ENCODE measurements around the gene C6orf120. TPM values are rescaled to one million over a fixed set of nuclear protein-coding genes. Genes with fewer than 3 reads are reported as not detected.

Gene C6orf120
- total and polyA plus RNA-seq, 2 donors (not counting 3 experiments of a cell fraction or from before 2014, with no cell fraction given) = 13.8 to 30.1 TPM

DNA sequence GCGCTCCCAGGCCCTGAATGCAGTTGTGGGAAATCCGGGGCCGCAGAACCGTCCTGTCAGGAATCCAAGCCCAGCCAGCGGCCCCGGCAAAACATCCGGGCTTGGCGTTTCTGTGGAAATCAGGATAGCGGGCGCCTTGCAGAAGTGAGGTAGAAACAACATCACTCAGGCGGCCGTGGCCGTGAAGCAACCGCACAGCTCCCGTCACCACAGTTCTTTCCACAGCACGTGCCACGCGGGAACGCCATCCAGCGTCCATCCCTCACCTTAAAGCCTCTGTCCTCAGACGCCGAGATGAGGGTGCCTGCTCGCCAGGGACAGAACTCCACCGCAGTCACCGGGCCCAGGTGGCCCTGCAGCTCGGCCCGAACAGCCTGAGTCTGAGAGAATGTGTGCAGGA, 34.2 kb upstream of the C6orf120 start:
- H3K36me3 ChIP-seq (ENCODE audit: control insufficient read depth in 2 of 2, extremely low read depth in 1 of 2, insufficient read depth in 2 of 2, low read length in 2 of 2) = peaks cover 2 to 20% of the 10 kb centered on the region in 2 experiments
- no peak for FAIRE-seq

DNA sequence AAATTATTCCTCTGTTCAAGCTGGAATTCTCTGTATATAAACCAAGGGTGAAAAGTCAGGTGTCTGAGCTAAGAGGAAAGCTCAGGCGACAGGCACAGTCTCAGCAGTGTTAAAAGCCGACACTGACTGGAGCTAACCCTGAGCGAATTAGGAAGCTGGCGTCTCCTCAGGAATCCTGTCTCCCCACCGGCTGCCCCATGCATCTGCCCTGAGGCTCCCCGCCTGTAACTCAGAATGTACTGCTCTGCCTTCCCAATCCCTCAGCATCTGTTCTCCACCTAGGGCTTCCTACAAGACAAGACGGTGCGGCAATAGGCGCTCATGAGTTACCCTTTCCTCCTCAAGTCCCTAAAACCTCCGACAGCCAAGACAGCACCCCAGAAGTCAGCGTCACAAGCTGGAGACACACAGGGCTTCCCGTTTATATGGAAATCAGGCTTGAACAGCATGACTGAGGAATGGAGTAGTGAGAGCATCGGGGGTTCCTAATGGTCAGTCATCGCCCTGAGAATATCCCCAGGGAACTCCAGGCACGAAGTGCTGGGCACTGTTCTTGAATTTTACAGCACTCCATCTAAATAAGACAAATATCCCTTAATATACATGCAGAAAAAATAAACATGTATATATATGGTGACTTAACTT, 33.6 kb upstream of the C6orf120 start:
- Histone ChIP-seq H3K9ac (replicated peaks; ENCODE audit: extremely low read depth, insufficient read depth, low read length) (no peak overlapping the region), H3K9me3 (replicated peaks; ENCODE audit: control insufficient read depth, insufficient read depth, low read length) (no peaks in the 10 kb centered on the region), H2AFZ (ENCODE audit: low read depth, low read length) (no peak overlapping the region), H3K27me3 (ENCODE audit: control insufficient read depth in 2 of 2, insufficient read depth in 2 of 2, low read length in 2 of 2) (no peaks in the 10 kb centered on the region), H3K9me1 (replicated peaks; ENCODE audit: control insufficient read depth, extremely low read depth, insufficient read depth, low read length) (no peaks in the 10 kb centered on the region), H3K36me3 (ENCODE audit: control insufficient read depth in 2 of 2, extremely low read depth in 1 of 2, insufficient read depth in 2 of 2, low read length in 2 of 2) (peaks cover 2 to 20% of the 10 kb centered on the region in 2 experiments), H3K79me2 (ENCODE audit: control insufficient read depth, insufficient read depth, low read length) (no peaks in the 10 kb centered on the region), H4K20me1 (replicated peaks; ENCODE audit: control insufficient read depth, extremely low read depth, insufficient read depth, low read length) (no peaks in the 10 kb centered on the region), H3K27ac (ENCODE audit: insufficient read depth, low read depth, low read length) (peak overlapping the region; percentile 98), H3K4me2 (ENCODE audit: insufficient read depth, low read length) (peak overlapping the region; percentile 72), H3K4me3 (replicated peaks in 1 of 3; ENCODE audit: insufficient read depth in 1 of 3, low read depth in 1 of 3, low read length in 3 of 3) (no peak overlapping the region), H3K4me1 (ENCODE audit: control insufficient read depth, extremely low read depth, insufficient read depth, low read length) (peaks cover 26% of the 10 kb centered on the region)
- ChIA-PET POLR2A (no interaction called here), CTCF (interaction anchor here (2.7 kb wide), 1 partner anchor 10 kb away, joined by 10 read pairs; no protein-coding TSS in a partner anchor)
- intact Hi-C loops (cut with micrococcal nuclease) (no loop called here), dilution Hi-C loops (cut with MboI; ENCODE audit: extremely low pct_ligation_motif_present, low sequenced_read_pairs) (no loop called here)
- no peak for FAIRE-seq
- no TSS peak for BruUV-seq (replicated peaks)
- no peak for DNase-seq (ENCODE audit: low read depth, low spot score)
- no peak for TF ChIP-seq EZH2 (IDR thresholded peaks at IDR 0.05; ENCODE audit: borderline replicate concordance, low read depth, low read length, severe bottlenecking)
- TF ChIP-seq, protein P1, sequence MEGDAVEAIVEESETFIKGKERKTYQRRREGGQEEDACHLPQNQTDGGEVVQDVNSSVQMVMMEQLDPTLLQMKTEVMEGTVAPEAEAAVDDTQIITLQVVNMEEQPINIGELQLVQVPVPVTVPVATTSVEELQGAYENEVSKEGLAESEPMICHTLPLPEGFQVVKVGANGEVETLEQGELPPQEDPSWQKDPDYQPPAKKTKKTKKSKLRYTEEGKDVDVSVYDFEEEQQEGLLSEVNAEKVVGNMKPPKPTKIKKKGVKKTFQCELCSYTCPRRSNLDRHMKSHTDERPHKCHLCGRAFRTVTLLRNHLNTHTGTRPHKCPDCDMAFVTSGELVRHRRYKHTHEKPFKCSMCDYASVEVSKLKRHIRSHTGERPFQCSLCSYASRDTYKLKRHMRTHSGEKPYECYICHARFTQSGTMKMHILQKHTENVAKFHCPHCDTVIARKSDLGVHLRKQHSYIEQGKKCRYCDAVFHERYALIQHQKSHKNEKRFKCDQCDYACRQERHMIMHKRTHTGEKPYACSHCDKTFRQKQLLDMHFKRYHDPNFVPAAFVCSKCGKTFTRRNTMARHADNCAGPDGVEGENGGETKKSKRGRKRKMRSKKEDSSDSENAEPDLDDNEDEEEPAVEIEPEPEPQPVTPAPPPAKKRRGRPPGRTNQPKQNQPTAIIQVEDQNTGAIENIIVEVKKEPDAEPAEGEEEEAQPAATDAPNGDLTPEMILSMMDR (IDR thresholded peaks at IDR 0.05; ENCODE audit: extremely low read depth in 1 of 2, insufficient read depth in 1 of 2, low read depth in 1 of 2, low read length in 2 of 2) = no peak
- no peak for TF ChIP-seq GATA2 (IDR thresholded peaks at IDR 0.05; ENCODE audit: insufficient read depth, insufficient read length, low read depth, low read length)
- TF ChIP-seq, protein P2, sequence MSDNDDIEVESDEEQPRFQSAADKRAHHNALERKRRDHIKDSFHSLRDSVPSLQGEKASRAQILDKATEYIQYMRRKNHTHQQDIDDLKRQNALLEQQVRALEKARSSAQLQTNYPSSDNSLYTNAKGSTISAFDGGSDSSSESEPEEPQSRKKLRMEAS (IDR thresholded peaks at IDR 0.05; ENCODE audit: insufficient read depth, insufficient read length) = no peak
- TF ChIP-seq MYC (IDR thresholded peaks at IDR 0.05; ENCODE audit: low read depth, low read length) = no peak
- TF ChIP-seq POLR2AphosphoS5 (IDR thresholded peaks at IDR 0.05; ENCODE audit: insufficient read depth, low read depth, low read length) = no peak
- no peak for TF ChIP-seq FOS (IDR thresholded peaks at IDR 0.05; ENCODE audit: borderline replicate concordance, insufficient read depth, low read length)
- TF ChIP-seq POLR2A (IDR thresholded peaks at IDR 0.05; ENCODE audit: low read depth, low read length) = no peak
- no peak for TF ChIP-seq JUN (IDR thresholded peaks at IDR 0.05; ENCODE audit: borderline replicate concordance, insufficient read depth, insufficient read length, low read depth)

More for the DNA sequence above, 34.2 kb upstream of the C6orf120 start:
- TF ChIP-seq, protein P2 (IDR thresholded peaks at IDR 0.05; ENCODE audit: insufficient read depth, insufficient read length) = no peak
- H3K4me3 ChIP-seq (replicated peaks in 1 of 3; ENCODE audit: insufficient read depth in 1 of 3, low read depth in 1 of 3, low read length in 3 of 3) = no peak overlapping the region
- no peaks in the 10 kb centered on the region for H3K9me3 ChIP-seq (replicated peaks; ENCODE audit: control insufficient read depth, insufficient read depth, low read length)
- peaks cover 26% of the 10 kb centered on the region for H3K4me1 ChIP-seq (ENCODE audit: control insufficient read depth, extremely low read depth, insufficient read depth, low read length)
- no peaks in the 10 kb centered on the region for H3K27me3 ChIP-seq (ENCODE audit: control insufficient read depth in 2 of 2, insufficient read depth in 2 of 2, low read length in 2 of 2)
- ChIA-PET CTCF (no interaction called here), POLR2A (no interaction called here)
- no TSS peak for BruUV-seq (replicated peaks)
- no peaks in the 10 kb centered on the region for H3K79me2 ChIP-seq (ENCODE audit: control insufficient read depth, insufficient read depth, low read length)
- dilution Hi-C loops (cut with MboI; ENCODE audit: extremely low pct_ligation_motif_present, low sequenced_read_pairs) (no loop called here), intact Hi-C loops (cut with micrococcal nuclease) (no loop called here)
- H2AFZ ChIP-seq (ENCODE audit: low read depth, low read length) = no peak overlapping the region
- no peaks in the 10 kb centered on the region for H4K20me1 ChIP-seq (replicated peaks; ENCODE audit: control insufficient read depth, extremely low read depth, insufficient read depth, low read length)
- H3K27ac ChIP-seq (ENCODE audit: insufficient read depth, low read depth, low read length) = no peak overlapping the region
- no peaks in the 10 kb centered on the region for H3K9me1 ChIP-seq (replicated peaks; ENCODE audit: control insufficient read depth, extremely low read depth, insufficient read depth, low read length)
- no peak overlapping the region for H3K9ac ChIP-seq (replicated peaks; ENCODE audit: extremely low read depth, insufficient read depth, low read length)
- no peak for DNase-seq (ENCODE audit: low read depth, low spot score)
- H3K4me2 ChIP-seq (ENCODE audit: insufficient read depth, low read length) = no peak overlapping the region
